Spleen (tissue), 11 donors: ENCODE measurements around the gene KRT83. TPM values are rescaled to one million over a fixed set of nuclear protein-coding genes. Genes with fewer than 3 reads are reported as not detected.
A peak's percentile ranks its signal among the peaks of the same experiment; 100 is the strongest.
"Not testable (repeated sequence)": the region's sequence is repeated elsewhere in the genome, so short reads cannot be mapped to it uniquely, and the experiment has no call there.

Experiments used
- DNase-seq: peaks from one replicate; pipeline ENCODE4 v3.0.0-alpha.2; 2020
- H3K27ac ChIP-seq, 8 donors: fragments of 200-600 bp; sonication (generic) in 7 of 8; 1 replicate in 4 of 8; 2 replicates in 4 of 8; pipeline versions ENCODE4 v1.5.0 to v1.8.0; 2016 to 2021; ENCODE audit warnings: inconsistent platforms in 4 of 8, mild to moderate bottlenecking in 4 of 8, moderate library complexity in 1 of 8
- H3K27me3 ChIP-seq, 7 donors: fragments of 200-600 bp; sonication (generic) in 6 of 7; replicated peaks in 1 of 7; 1 replicate in 4 of 7; 2 replicates in 3 of 7; pipeline versions ENCODE4 v1.5.0 to v1.8.0; 2016 to 2021; ENCODE audit warnings: inconsistent platforms in 3 of 7, mild to moderate bottlenecking in 1 of 7
- H3K36me3 ChIP-seq, 6 donors: fragments of 200-600 bp; sonication (generic) in 5 of 6; 1 replicate in 4 of 6; 2 replicates in 2 of 6; pipeline versions ENCODE4 v1.5.0 to v1.8.0; 2016 to 2021; ENCODE audit warnings: inconsistent platforms in 2 of 6
- H3K4me1 ChIP-seq, 6 donors: fragments of 200-600 bp; sonication (generic) in 5 of 6; 1 replicate in 3 of 6; 2 replicates in 3 of 6; pipeline versions ENCODE4 v1.5.0 to v1.8.0; 2016 to 2021; ENCODE audit warnings: inconsistent platforms in 3 of 6
- H3K4me3 ChIP-seq, 8 donors: fragments of 200-600 bp; sonication (generic) in 7 of 8; 1 replicate in 4 of 8; 2 replicates in 4 of 8; pipeline versions ENCODE4 v1.5.0 to v1.8.0; 2016 to 2021; ENCODE audit warnings: inconsistent platforms in 4 of 8, mild to moderate bottlenecking in 4 of 8, moderate library complexity in 2 of 8
- H3K9me3 ChIP-seq, 8 donors: fragments of 200-600 bp; sonication (generic) in 7 of 8; 1 replicate in 4 of 8; 2 replicates in 4 of 8; pipeline versions ENCODE4 v1.5.0 to v1.8.0; 2016 to 2021; ENCODE audit warnings: inconsistent platforms in 4 of 8
- CTCF ChIP-seq, 11 experiments: fragments of 200-600 bp in 7 of 11; fragments of 450-650 bp in 4 of 11; sonication (generic) in 4 of 11; IDR thresholded peaks in 8 of 11; conservative IDR thresholded peaks in 3 of 11; 1 replicate in 7 of 11; 2 replicates in 4 of 11; pipeline versions ENCODE4 v1.4.0 to v1.8.0; 2016 to 2021; ENCODE audit warnings: antibody characterized with exemption in 11 of 11, inconsistent platforms in 4 of 11, mild to moderate bottlenecking in 1 of 11
- POLR2A ChIP-seq, 3 donors: fragments of 450-650 bp; IDR thresholded peaks; one replicate each; pipeline ENCODE4 v1.5.1; 2017; ENCODE audit warnings: antibody characterized with exemption in 3 of 3, mild to moderate bottlenecking in 1 of 3
- POLR2AphosphoS5 ChIP-seq, 3 donors: sonication (generic); formaldehyde crosslinking; IDR thresholded peaks; one replicate each; pipeline ENCODE4 v1.5.1; 2017; ENCODE audit warnings: antibody characterized with exemption in 3 of 3
- WGBS, 5 donors: extraction: QIAGEN DNeasy Blood & Tissue Kit in 3 of 5; methylation state at CpG; one replicate each; pipeline versions ENCODE4 v1.1.5 to v1.1.7; 2013 to 2018; 5-methylcytosine and 5-hydroxymethylcytosine counted together
- intact Hi-C: fragments of 100-400 bp; cut with DNase I; formaldehyde crosslinking; loops from one replicate; pipeline ENCODE4 v1.15.0; 2023; ENCODE audit warnings: low total_unique reads
- polyA plus RNA-seq, 3 donors: library from polyadenylated mRNA; stranded (reverse); fragments of 200-250 nt; gene quantifications; one replicate each; pipeline ENCODE4 v1.2.1, GENCODE V29; 2013
- total RNA-seq, 7 donors: library from RNA; depleted of rRNA in 3 of 7; stranded (reverse); fragments of >200 nt in 3 of 7; fragmentation: NEBNext Ultra II Directional in 4 of 7; extraction: Animal tissue kit (Norgen Biotek cat#: 25700) in 4 of 7; gene quantifications; one replicate each; pipeline versions ENCODE4 v1.1.0 to v1.2.1, GENCODE V29; 2016 to 2021
- donor health status: healthy with polysubstance abuse.
- donor health status: DM: no; HTN: no; CAD: no; lungs with moderate emphysema.
- donor health status: DM: no; HTN: no; CAD: no.
- donor health status: Bipolar disorder and iron deficiency.
- donor health status: healthy.
- donor health status: DM: no; HTN: no; CAD: no.
- donor health status: DM: yes; HTN: yes; CAD: no.

Gene KRT83
- total and polyA plus RNA-seq, 10 donors: not detected

- Histone ChIP-seq H3K4me3 (no peak overlapping the region), H3K27me3 (peaks cover 4 to 64% (median 23%) of the 10 kb centered on the region in 7 donors), H3K36me3 (no peaks in the 10 kb centered on the region), H3K9me3 (no peaks in the 10 kb centered on the region), H3K4me1 (peaks cover 0 to 20% (median 11%) of the 10 kb centered on the region in 6 donors), H3K27ac (no peak overlapping the region)
- DNase-seq: peak; percentile 20
- intact Hi-C loops: no loop called here
- 75 to 95% (median 90%) methylated on average over 2 of the region's 2 CpGs for WGBS, 5 donors
- no peak for TF ChIP-seq POLR2AphosphoS5 (IDR thresholded peaks at IDR 0.05)
- TF ChIP-seq CTCF (IDR thresholded peaks at IDR 0.05 in 8 of 11, conservative IDR thresholded peaks at IDR 0.05 in 3 of 11): no peak
- TF ChIP-seq POLR2A (IDR thresholded peaks at IDR 0.05): no peak
These were observed 14.5 kb downstream of the KRT83 start for GRCh38 chr12:52306731-52307130.

- Histone ChIP-seq H3K27me3 (peaks cover 4 to 59% (median 23%) of the 10 kb centered on the region in 7 donors), H3K4me3 (no peak overlapping the region), H3K27ac (no peak overlapping the region), H3K9me3 (no peaks in the 10 kb centered on the region), H3K4me1 (peaks cover 0 to 20% (median 11%) of the 10 kb centered on the region in 6 donors), H3K36me3 (no peaks in the 10 kb centered on the region)
- 61 to 87% (median 73%) methylated on average over 2 to 11 of the region's 11 CpGs for WGBS, 5 donors
- TF ChIP-seq CTCF (IDR thresholded peaks at IDR 0.05 in 8 of 11, conservative IDR thresholded peaks at IDR 0.05 in 3 of 11) (peak in 4 of 11 experiments; percentile 13 to 20 (median 16)), POLR2A (IDR thresholded peaks at IDR 0.05) (no peak), POLR2AphosphoS5 (IDR thresholded peaks at IDR 0.05) (no peak)
- DNase-seq: peak; percentile 62
- intact Hi-C loops: no loop called here
These were observed 15.1 kb downstream of the KRT83 start for GRCh38 chr12:52305921-52306705.

GRCh38 chr12:52304941-52305411, 16.2 kb downstream of the KRT83 start:
- 53 to 68% (median 62%) methylated on average over 15 of the region's 15 CpGs for WGBS, 5 donors
- H3K9me3 ChIP-seq, H3K4me3 ChIP-seq, H3K27ac ChIP-seq, intact Hi-C loops, H3K36me3 ChIP-seq: not testable (repeated sequence)
- peak; percentile 72 for DNase-seq
- H3K27me3 ChIP-seq: peaks cover 4 to 47% (median 23%) of the 10 kb centered on the region in 7 donors
- H3K4me1 ChIP-seq: peaks cover 0 to 20% (median 11%) of the 10 kb centered on the region in 6 donors

- H3K27me3 ChIP-seq: peaks cover 0 to 28% (median under 1%) of the 10 kb centered on the region in 7 donors
- H3K9me3 ChIP-seq, H3K36me3 ChIP-seq, H3K4me3 ChIP-seq, intact Hi-C loops, DNase-seq, H3K27ac ChIP-seq, H3K4me1 ChIP-seq: not testable (repeated sequence)
- no CpG with 5 or more reads among the region's 5 CpGs for WGBS, 5 donors
These were observed 18.8 kb downstream of the KRT83 start for GRCh38 chr12:52302242-52302914.

- H3K36me3 ChIP-seq, H3K9me3 ChIP-seq, H3K4me1 ChIP-seq, H3K27ac ChIP-seq, intact Hi-C loops, H3K4me3 ChIP-seq: not testable (repeated sequence)
- 84 to 91% (median 88%) methylated on average over 20 to 25 of the region's 31 CpGs for WGBS, 5 donors
- H3K27me3 ChIP-seq: peaks cover 0 to 25% (median 0%) of the 10 kb centered on the region in 7 donors
- DNase-seq: peak; percentile 15
These were observed 19.5 kb downstream of the KRT83 start for GRCh38 chr12:52301721-52302120.
